GM13977 (cell line): ENCODE measurements around the gene BCAS3.
"Not testable (repeated sequence)": the region's sequence is repeated elsewhere in the genome, so short reads cannot be mapped to it uniquely, and the experiment has no call there.

Experiments
- DNase-seq: peaks from one replicate; pipeline ENCODE4 v3.0.0; 2012; ENCODE audit warnings: low spot score
- CTCF ChIP-seq: IDR thresholded peaks from 2 replicates; pipeline ENCODE4 v1.5.1; 2012; ENCODE audit warnings: mild to moderate bottlenecking, control low read depth; ENCODE audit not compliant: insufficient read depth; ENCODE audit errors: extremely low read depth, missing control alignments
- in situ Hi-C: fragments of 300-500 bp; cut with MboI; formaldehyde crosslinking; loops from one replicate; pipeline ENCODE4 v1.12.0; 2022; ENCODE audit warnings: low sequenced_read_pairs, low pct_unique_long_range_greater_than_20kb, mixed read lengths, inconsistent platforms; ENCODE audit not compliant: unreplicated experiment

The BCAS3 gene

GRCh38 chr17:60863892-60864707 is 186.4 kb downstream of the BCAS3 start:
- no peak for TF ChIP-seq CTCF
- in situ Hi-C loops = no loop called here
- DNase-seq = no peak

- no peak for DNase-seq
- in situ Hi-C loops = no loop called here
- TF ChIP-seq CTCF = no peak
Observed at GRCh38 chr17:60864708-60865005, 187.0 kb downstream of the BCAS3 start.

- DNase-seq = no peak
- no peak for TF ChIP-seq CTCF
- in situ Hi-C loops = no loop called here
Observed at GRCh38 chr17:60874772-60875171, 197.1 kb downstream of the BCAS3 start.

- DNase-seq, in situ Hi-C loops: not testable (repeated sequence)
Observed at GRCh38 chr17:60886731-60887613, 209.3 kb downstream of the BCAS3 start.

GRCh38 chr17:60887614-60888028 is 210.0 kb downstream of the BCAS3 start:
- no peak for DNase-seq
- in situ Hi-C loops = no loop called here
- TF ChIP-seq CTCF = no peak

- no peak for TF ChIP-seq CTCF
- no peak for DNase-seq
- in situ Hi-C loops = no loop called here
Observed at GRCh38 chr17:60888812-60889709, 211.4 kb downstream of the BCAS3 start.
